ENCODE data around the gene WSB2.

WSB2 gene

DNA sequence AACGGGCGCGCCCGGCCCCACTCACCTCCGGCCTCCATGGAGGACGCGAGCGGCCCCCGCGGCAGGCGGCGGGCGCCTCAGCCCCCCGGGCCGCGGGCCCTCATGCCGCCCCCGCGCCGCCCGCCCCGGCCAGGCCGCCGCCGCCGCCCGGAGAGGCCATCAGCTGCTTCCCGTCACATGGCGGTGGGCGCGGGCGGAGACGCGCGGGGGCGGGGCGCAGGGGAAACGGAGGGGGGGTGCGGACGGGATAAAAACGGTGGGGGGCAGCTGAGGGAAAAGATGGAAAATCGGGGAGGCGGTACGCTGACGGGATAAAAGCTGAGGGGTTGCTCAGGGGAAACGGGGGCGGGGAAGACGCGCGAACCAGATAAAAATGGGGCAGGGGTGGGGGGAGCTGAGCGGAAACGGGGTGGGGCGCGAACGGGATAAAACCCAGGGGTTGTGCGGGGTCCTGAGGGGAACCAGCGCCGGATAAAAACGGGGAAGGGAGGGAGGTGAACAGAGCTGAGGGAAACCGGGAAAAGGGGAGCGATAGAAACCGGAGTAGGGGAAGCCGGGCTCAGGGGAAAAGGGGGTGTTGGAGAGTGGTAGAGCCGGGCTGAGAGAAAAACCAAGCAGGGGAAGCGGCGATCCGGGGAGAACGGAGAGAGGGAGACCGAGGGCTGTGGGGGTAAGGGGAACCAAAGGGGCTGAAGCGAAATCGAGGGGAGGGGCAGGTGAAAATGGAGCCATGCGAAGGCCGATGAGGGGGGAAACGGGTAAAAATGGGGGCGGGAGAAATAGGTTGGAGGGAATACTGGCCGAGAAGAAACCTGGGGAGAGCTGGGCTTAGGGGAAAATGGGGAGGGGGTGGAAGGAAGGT is at the start of gene WSB2:
WSB2 (minus strand) TSS at position 169 of the 862 bp plus-strand sequence; CDS start at position 38, 131 bp downstream.
- Histone ChIP-seq H3K27ac (ENCODE audit: low read length) (peak within 1 kb of the TSS; percentile 99), H3K9ac (ENCODE audit: low read depth, low read length) (peak within 1 kb of the TSS; percentile 97), H3K36me3 (ENCODE audit: insufficient read depth, low read depth, low read length) (peaks cover 11% of the 10 kb centered on the region), H3K9me3 (ENCODE audit: insufficient read depth, low read depth, low read length) (no peaks in the 10 kb centered on the region), H3K4me3 (ENCODE audit: low read length) (peak within 1 kb of the TSS; percentile 94), H3K4me1 (ENCODE audit: insufficient read depth, low read length) (peaks cover 20% of the 10 kb centered on the region; the same call in 1 of the 2 replicates), H3K27me3 (ENCODE audit: insufficient read depth, low read length) (no peaks in the 10 kb centered on the region)

DNA sequence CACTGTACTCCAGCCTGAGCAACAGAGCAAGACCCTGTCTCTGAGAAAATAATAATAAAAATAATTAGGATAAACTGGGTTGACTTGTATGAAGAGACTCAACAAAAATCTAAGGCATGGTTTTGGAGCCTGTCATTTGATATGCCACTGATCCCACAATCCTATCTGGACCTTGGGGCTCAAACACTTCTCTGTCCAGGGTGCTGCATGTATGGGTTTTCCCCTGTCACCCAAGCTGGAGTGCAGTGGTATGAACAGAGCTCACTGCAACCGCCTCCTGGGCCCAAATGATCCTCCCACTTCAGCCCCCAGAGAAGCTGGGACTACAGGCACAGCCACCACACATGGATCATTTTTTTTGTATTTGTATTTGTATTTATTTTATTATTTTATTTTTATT is 48.1 kb upstream of the WSB2 start:
- no peak overlapping the region for H3K9ac ChIP-seq (ENCODE audit: low read depth, low read length)
- H3K4me3 ChIP-seq (ENCODE audit: low read length), result no peak overlapping the region
- 0 out of 2 replicates have a peak, but pooled peaks cover 2% of the 10 kb centered on the region for H3K4me1 ChIP-seq (ENCODE audit: insufficient read depth, low read length)
- H3K36me3 ChIP-seq (ENCODE audit: insufficient read depth, low read depth, low read length), result no peaks in the 10 kb centered on the region
- no peaks in the 10 kb centered on the region for H3K9me3 ChIP-seq (ENCODE audit: insufficient read depth, low read depth, low read length)
- no peaks in the 10 kb centered on the region for H3K27me3 ChIP-seq (ENCODE audit: insufficient read depth, low read length)
- no peak overlapping the region for H3K27ac ChIP-seq (ENCODE audit: low read length)

DNA sequence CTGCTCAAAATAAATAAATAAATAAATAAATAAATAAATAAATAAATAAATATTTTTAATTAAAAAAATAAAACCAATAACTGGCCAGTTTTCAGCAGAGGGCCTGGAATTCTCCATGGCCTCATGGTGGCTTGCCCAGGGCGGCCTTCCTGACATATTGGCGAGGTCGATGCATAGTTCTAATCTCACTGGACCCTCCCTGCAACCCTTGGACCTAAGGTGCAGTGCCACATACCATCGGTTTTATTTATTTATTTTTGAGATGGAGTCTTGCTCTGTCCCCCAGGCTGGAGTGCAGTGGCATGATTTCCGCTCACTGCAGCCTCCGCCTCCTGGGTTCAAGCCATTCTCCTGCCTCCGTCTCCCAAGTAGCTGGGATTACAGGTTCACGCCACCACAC is 46.7 kb upstream of the WSB2 start:
- H3K36me3 ChIP-seq (ENCODE audit: insufficient read depth, low read depth, low read length), result no peaks in the 10 kb centered on the region
- H3K27me3 ChIP-seq (ENCODE audit: insufficient read depth, low read length), result no peaks in the 10 kb centered on the region
- H3K9ac ChIP-seq (ENCODE audit: low read depth, low read length), result no peak overlapping the region
- no peak overlapping the region for H3K27ac ChIP-seq (ENCODE audit: low read length)
- H3K4me1 ChIP-seq (ENCODE audit: insufficient read depth, low read length), result 0 out of 2 replicates have a peak, but pooled peaks cover 2% of the 10 kb centered on the region
- no peak overlapping the region for H3K4me3 ChIP-seq (ENCODE audit: low read length)
- no peaks in the 10 kb centered on the region for H3K9me3 ChIP-seq (ENCODE audit: insufficient read depth, low read depth, low read length)

DNA sequence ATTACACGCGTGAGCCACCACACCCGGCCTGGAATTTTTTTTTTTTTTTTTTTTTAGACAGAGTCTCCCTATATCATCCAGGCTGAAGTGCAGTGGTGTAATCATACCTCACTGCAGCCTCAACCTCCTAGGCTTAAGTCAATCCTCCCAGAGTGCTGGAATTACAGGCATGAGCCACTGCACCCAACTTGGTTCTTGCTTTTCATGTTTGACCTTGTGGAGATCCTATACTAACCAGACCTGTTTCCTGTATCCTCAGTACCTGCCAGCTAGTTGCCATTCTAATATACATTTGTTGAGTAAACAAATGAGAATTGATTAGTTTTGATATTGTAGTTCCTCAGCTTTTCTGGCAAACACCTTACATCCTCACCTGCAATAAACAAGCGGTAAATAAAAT is 46.0 kb upstream of the WSB2 start:
- Histone ChIP-seq H3K9ac (ENCODE audit: low read depth, low read length) (no peak overlapping the region), H3K27me3 (ENCODE audit: insufficient read depth, low read length) (no peaks in the 10 kb centered on the region), H3K27ac (ENCODE audit: low read length) (no peak overlapping the region)

DNA sequence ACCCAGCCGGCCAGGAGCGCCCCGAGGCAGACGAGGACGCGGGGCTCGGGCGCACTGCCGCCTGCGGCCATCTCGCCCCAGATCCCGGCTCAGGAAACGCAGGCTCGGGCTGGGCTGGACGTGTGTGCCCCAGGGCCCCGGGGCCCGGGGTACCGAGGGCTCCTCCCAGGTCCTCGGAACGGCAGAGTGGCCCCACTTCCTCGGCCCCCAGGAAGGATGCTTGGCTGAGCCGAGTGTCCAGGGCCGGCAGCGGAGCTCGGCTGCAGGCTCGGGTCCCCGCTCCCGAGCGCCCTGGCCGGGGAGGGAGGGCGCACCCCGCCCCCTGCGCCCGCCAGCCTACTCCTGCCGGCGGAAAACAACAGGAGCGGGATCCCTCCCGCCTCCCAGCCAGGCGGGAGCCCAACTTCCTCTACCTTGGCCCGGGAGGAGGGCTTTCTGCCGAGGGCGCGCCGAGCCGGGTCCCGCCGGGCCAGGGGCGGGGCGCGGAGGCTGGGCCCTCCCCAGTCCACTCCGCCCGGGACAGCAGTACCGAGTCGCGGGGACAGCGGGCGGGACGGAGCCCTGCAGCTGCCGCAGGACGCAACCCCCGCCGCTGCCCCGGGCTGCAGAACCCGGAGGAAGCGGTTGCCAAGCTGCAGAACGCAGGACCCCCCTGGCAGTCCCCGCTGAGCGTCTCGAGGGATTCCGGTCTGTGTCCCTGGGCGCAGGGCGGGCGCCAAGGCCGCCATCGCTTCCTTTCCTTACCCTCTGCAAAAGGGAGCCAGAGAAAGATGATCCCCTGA is 42.8 kb upstream of the WSB2 start, which contains the start of gene VSIG10:
VSIG10 (minus strand) TSS at position 411 of the 782 bp plus-strand sequence; CDS start at position 71, 340 bp downstream.
- Histone ChIP-seq H3K4me1 (ENCODE audit: insufficient read depth, low read length) (peaks cover 13% of the 10 kb centered on the region; the same call in 1 of the 2 replicates), H3K4me3 (ENCODE audit: low read length) (peak within 1 kb of the TSS; percentile 92), H3K9ac (ENCODE audit: low read depth, low read length) (peak within 1 kb of the TSS; percentile 92), H3K9me3 (ENCODE audit: insufficient read depth, low read depth, low read length) (no peaks in the 10 kb centered on the region), H3K36me3 (ENCODE audit: insufficient read depth, low read depth, low read length) (peaks cover 22% of the 10 kb centered on the region), H3K27me3 (ENCODE audit: insufficient read depth, low read length) (no peaks in the 10 kb centered on the region), H3K27ac (ENCODE audit: low read length) (peak within 1 kb of the TSS; percentile 83)

More for the DNA sequence above, 46.0 kb upstream of the WSB2 start:
- no peaks in the 10 kb centered on the region; the same call in 1 of the 2 replicates for H3K36me3 ChIP-seq (ENCODE audit: insufficient read depth, low read depth, low read length)
- peaks cover 6% of the 10 kb centered on the region; the same call in 1 of the 2 replicates for H3K4me1 ChIP-seq (ENCODE audit: insufficient read depth, low read length)
- H3K9me3 ChIP-seq (ENCODE audit: insufficient read depth, low read depth, low read length), result no peaks in the 10 kb centered on the region
- no peak overlapping the region for H3K4me3 ChIP-seq (ENCODE audit: low read length)

DNA sequence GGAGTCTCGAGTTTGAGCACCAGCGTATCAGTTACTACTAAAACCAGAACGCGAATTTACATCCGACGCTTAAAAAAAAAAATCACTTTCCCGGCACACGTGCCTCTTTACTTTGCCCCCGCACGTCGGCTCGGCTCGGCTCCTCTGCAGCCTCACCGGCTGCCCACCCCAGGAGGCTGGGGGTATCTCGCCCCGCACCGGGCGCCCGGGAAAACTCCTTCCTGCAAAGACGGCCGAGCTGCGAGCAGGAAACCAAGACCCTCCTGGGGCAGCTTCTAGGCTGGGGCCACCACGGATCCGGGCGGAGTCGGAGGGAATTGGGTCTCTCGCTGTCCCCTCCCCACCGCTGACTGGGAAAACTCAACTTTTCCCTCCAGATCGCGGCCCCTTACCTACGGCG is 42.2 kb upstream of the WSB2 start:
- Histone ChIP-seq H3K4me1 (ENCODE audit: insufficient read depth, low read length) (peaks cover 16% of the 10 kb centered on the region; the same call in 1 of the 2 replicates), H3K27me3 (ENCODE audit: insufficient read depth, low read length) (no peaks in the 10 kb centered on the region), H3K27ac (ENCODE audit: low read length) (peak overlapping the region; percentile 83), H3K9me3 (ENCODE audit: insufficient read depth, low read depth, low read length) (no peaks in the 10 kb centered on the region), H3K9ac (ENCODE audit: low read depth, low read length) (peak overlapping the region; percentile 92), H3K36me3 (ENCODE audit: insufficient read depth, low read depth, low read length) (peaks cover 22% of the 10 kb centered on the region), H3K4me3 (ENCODE audit: low read length) (peak overlapping the region; percentile 92)

DNA sequence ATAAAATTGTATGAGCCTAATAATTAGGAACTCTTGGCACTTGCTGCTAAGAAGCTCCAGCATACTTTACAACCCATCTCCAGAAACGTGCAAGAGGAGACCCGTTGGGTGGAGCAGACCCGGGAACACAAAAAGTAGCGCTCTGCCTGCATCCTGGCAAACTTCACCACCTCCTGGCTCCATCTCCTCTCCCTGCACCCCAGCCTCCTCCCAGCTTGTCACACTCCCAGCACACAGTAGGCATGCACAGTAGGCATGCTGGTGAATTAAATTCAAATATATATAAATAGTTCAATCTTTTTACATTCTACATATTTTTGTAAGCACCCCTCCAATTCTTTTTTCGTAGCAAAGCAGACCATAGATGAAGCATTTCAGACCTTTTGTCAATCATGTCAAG is 41.6 kb upstream of the WSB2 start:
- H3K36me3 ChIP-seq (ENCODE audit: insufficient read depth, low read depth, low read length), result peaks cover 22% of the 10 kb centered on the region
- H3K4me1 ChIP-seq (ENCODE audit: insufficient read depth, low read length), result peaks cover 16% of the 10 kb centered on the region; the same call in 1 of the 2 replicates
- no peaks in the 10 kb centered on the region for H3K9me3 ChIP-seq (ENCODE audit: insufficient read depth, low read depth, low read length)
- H3K9ac ChIP-seq (ENCODE audit: low read depth, low read length), result peak overlapping the region; percentile 92
- no peak overlapping the region for H3K27ac ChIP-seq (ENCODE audit: low read length)
- H3K4me3 ChIP-seq (ENCODE audit: low read length), result peak overlapping the region; percentile 92
- H3K27me3 ChIP-seq (ENCODE audit: insufficient read depth, low read length), result no peaks in the 10 kb centered on the region

DNA sequence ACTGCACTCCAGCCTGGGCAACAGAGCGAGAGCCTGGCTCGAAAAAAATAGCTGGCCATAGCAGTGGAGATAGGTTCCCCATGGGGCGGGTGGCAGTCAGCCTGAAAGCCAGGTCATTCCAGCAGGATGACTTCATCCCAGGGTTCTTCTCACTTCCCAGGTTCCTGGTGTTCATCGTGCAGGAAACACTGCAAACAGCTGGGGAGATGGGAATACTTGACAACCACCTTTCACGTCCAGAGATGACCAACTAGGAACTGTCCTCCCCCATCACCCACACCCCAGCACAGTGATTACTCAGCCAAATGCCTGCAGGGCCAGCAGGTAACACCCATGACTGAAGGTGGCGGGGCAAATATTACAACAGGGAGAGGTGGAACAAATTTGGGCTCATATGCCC is 41.1 kb upstream of the WSB2 start:
- Histone ChIP-seq H3K27me3 (ENCODE audit: insufficient read depth, low read length) (no peaks in the 10 kb centered on the region), H3K9ac (ENCODE audit: low read depth, low read length) (peak overlapping the region; percentile 92; the same call in 1 of the 2 replicates), H3K27ac (ENCODE audit: low read length) (no peak overlapping the region), H3K36me3 (ENCODE audit: insufficient read depth, low read depth, low read length) (peaks cover 22% of the 10 kb centered on the region), H3K4me1 (ENCODE audit: insufficient read depth, low read length) (peaks cover 15% of the 10 kb centered on the region; the same call in 1 of the 2 replicates), H3K9me3 (ENCODE audit: insufficient read depth, low read depth, low read length) (no peaks in the 10 kb centered on the region), H3K4me3 (ENCODE audit: low read length) (peak overlapping the region; percentile 92)

DNA sequence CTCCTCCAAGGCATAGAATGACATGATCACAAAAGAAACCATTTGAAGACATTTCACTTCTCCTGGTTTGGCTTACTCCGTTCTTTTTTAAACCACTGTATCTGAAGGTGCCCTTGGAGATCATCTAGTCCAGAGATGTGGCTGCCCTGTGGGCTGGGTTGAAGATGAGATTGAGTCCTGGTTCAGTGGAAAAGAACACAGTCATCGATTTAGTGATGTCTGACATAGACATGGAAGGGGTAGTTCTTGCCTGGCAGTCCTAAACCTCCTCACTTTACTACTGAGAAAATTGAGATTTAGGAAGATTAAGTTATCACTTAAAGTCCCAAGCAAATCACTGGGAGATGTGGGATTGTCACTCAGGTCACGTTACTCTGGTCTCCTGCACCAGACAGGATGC is 40.1 kb upstream of the WSB2 start:
- Histone ChIP-seq H3K4me1 (ENCODE audit: insufficient read depth, low read length) (peaks cover 14% of the 10 kb centered on the region; the same call in 1 of the 2 replicates), H3K27ac (ENCODE audit: low read length) (no peak overlapping the region), H3K9ac (ENCODE audit: low read depth, low read length) (peak overlapping the region; percentile 15; the same call in 1 of the 2 replicates), H3K4me3 (ENCODE audit: low read length) (no peak overlapping the region), H3K36me3 (ENCODE audit: insufficient read depth, low read depth, low read length) (peaks cover 22% of the 10 kb centered on the region), H3K27me3 (ENCODE audit: insufficient read depth, low read length) (no peaks in the 10 kb centered on the region), H3K9me3 (ENCODE audit: insufficient read depth, low read depth, low read length) (no peaks in the 10 kb centered on the region)

DNA sequence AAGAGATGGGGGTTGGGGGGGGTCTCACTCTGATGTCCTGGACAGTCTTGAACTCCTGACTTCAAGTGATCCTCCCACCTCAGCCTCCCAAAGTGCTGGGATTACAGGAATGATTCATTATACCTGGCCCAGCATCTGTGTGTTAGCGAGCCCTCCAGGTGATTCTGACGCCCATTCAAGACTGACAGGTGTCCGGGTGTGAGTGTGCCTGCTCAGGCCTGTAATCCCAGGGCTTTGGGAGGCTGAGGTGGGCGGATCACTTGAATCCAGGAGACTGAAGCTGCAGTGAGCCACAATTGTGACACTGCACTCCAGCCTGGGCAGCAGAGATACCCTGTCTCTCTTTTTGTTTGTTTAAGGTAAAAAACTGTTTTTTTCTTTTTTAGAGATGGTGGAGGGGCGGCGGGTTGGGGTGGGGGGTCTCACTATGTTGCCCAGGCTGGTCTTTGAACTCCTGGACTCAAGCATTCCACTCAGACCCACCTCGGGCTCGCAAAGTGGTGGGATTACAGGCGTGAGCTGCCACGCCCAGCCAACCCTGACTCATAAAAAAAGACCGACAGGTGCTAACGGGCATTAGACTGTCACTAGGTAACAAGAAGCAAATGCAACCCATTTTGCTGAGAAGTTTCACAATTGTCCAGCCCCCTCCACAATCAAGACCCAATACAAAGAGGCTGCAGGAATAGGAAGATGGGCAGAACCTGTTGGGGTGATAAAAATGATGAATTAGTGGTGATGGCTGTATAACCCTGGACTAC is 38.1 kb upstream of the WSB2 start:
- no peaks in the 10 kb centered on the region for H3K27me3 ChIP-seq (ENCODE audit: insufficient read depth, low read length)
- no peak overlapping the region for H3K27ac ChIP-seq (ENCODE audit: low read length)

DNA sequence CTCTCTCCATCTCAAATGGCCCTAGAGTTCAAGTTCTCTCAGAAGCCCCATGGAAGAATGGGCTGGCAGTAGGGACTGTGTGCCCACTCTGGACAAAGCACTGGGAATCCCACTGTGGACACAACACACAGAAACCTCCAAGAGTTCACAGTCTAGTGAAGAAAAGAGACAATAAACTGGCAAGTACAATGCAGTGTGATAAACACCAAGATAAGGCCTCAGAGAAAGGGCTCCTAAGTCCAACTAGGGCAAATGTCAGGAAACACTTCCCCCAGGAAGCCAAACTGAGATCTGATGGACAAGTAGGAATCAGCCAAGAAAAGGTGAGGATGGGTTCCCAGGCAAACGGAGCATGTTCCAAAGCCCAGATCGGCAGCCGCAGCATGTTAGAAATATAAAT is 37.4 kb upstream of the WSB2 start:
- H3K27ac ChIP-seq (ENCODE audit: low read length), result no peak overlapping the region
- no peaks in the 10 kb centered on the region for H3K9me3 ChIP-seq (ENCODE audit: insufficient read depth, low read depth, low read length)
- no peak overlapping the region for H3K9ac ChIP-seq (ENCODE audit: low read depth, low read length)
- H3K27me3 ChIP-seq (ENCODE audit: insufficient read depth, low read length), result no peaks in the 10 kb centered on the region
- H3K4me3 ChIP-seq (ENCODE audit: low read length), result no peak overlapping the region
- H3K36me3 ChIP-seq (ENCODE audit: insufficient read depth, low read depth, low read length), result peaks cover 37% of the 10 kb centered on the region
- H3K4me1 ChIP-seq (ENCODE audit: insufficient read depth, low read length), result peaks cover 14% of the 10 kb centered on the region; the same call in 1 of the 2 replicates

More for the DNA sequence above, 38.1 kb upstream of the WSB2 start:
- H3K9me3 ChIP-seq (ENCODE audit: insufficient read depth, low read depth, low read length), result no peaks in the 10 kb centered on the region
- H3K4me3 ChIP-seq (ENCODE audit: low read length), result no peak overlapping the region
- H3K36me3 ChIP-seq (ENCODE audit: insufficient read depth, low read depth, low read length), result peaks cover 32% of the 10 kb centered on the region
- H3K4me1 ChIP-seq (ENCODE audit: insufficient read depth, low read length), result peaks cover 14% of the 10 kb centered on the region; the same call in 1 of the 2 replicates
- H3K9ac ChIP-seq (ENCODE audit: low read depth, low read length), result no peak overlapping the region

All from iPS-20b (cell line).